Left renal cortex interstitium (tissue), 4 donors: ENCODE data around the gene TSPAN1. TPM values are rescaled to one million over a fixed set of nuclear protein-coding genes. Genes with fewer than 3 reads are reported as not detected.

Source experiments
- DNase-seq, 4 donors: peaks; one replicate each; pipeline ENCODE4 v3.0.0-alpha.2; 2013; ENCODE audit warnings: low read depth in 4 of 4, low spot score in 2 of 4, missing footprints in 1 of 4
- polyA plus RNA-seq, 4 donors: library from polyadenylated mRNA; unstranded; fragments of 120-200 nt; gene quantifications; one replicate each; pipeline ENCODE4 v1.2.1, GENCODE V29; 2013; ENCODE audit not compliant: insufficient read length in 4 of 4

Gene TSPAN1, protein sequence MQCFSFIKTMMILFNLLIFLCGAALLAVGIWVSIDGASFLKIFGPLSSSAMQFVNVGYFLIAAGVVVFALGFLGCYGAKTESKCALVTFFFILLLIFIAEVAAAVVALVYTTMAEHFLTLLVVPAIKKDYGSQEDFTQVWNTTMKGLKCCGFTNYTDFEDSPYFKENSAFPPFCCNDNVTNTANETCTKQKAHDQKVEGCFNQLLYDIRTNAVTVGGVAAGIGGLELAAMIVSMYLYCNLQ
- polyA plus RNA-seq: 10 to 100 TPM; 65.6 to 99.6 (median 80.7) TPM

DNA sequence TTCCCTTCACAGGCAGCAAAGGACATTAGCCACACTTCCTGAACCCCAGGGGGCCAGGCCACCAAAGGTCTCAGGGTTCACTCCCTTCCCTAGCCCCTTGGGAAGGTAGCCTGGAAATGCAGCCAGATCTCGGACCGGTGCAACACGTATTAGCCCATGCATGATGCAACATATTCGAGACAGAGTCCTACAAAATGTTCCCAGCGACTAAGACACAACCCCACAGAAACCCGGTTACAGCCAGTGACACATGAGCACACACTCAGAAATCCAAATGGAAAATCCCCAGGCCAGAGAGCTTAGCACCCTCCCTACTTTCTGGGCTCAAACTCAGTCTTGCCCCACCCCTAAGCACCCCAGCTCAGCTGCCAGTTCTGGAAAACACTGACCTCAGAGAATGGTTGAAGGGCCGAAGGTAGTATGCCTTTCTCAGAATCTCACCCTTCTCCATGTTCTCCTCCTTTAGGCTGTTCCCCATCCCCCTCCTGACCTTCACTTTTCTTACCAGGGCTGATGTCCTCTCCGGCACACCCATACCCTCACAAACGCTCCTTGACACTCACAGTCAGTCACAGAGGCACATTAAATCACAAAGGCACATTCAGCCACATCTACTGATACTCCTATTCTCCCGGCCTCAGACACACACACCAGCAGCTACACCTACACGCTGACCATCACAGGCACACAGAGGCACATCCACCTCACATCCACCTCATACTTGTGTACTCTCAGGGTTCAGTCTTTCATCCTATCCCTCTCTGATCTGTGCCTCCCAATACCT, at the start of gene TSPAN1:
TSPAN1 (plus strand) TSS at position 640 of the 784 bp plus-strand sequence. CDS start 6,021 bp downstream, outside the sequence.
- no peak for DNase-seq

DNA sequence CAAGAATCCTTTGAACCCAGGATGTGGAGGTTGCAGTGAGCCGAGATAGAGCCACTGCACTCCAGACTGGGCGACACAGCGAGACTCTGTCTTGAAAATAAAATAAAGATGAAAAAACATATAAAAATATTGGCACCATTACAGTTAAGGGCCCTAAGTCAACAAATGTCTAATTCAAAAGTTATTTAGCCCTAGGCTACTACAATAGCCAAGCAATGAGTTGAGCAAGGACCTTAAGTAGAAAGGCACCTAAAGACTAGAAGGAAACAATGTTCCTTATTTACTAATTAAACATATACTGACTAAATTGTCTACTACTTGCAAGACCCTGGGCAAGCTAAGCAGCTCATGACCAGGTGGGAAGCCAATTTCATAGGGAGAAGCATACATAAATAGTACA, 46.5 kb upstream of the TSPAN1 start:
- no peak for DNase-seq

DNA sequence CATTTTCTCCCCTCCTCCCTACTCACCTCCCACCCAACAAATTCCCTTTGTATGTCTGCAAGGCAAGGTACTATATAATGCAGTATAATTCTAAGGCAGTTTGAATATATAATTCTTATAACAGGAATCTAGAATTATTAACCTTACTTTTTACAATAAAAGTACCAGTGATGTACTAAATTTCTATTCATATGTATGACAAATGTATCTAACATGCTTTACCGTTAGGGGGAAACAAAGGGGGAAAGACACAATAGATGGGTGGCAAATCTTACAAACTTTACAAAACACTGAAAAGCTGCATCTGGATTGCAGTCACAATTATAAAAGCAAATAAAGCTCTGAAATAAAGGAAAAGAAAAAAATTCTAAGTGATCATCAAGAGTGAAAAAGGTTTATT, 44.8 kb upstream of the TSPAN1 start:
- DNase-seq: no peak

DNA sequence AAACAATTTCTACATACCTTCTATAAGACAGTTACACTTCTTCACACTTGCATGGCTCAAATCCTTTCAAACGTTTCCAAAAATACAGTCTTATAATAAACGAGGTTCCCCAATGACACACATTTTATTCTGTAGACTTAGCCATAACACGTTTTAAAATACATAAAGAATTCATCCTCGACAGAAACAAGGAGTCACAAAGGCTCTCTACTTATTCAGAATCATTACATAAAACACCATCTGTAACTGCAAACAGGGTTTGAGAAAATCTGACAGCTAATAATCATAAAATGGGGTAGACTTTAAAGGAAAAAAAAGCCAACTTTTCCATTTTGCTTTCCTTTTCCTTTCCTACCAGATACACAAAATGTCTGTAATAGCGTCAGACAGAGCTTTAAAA, 44.3 kb upstream of the TSPAN1 start:
- no peak for DNase-seq

DNA sequence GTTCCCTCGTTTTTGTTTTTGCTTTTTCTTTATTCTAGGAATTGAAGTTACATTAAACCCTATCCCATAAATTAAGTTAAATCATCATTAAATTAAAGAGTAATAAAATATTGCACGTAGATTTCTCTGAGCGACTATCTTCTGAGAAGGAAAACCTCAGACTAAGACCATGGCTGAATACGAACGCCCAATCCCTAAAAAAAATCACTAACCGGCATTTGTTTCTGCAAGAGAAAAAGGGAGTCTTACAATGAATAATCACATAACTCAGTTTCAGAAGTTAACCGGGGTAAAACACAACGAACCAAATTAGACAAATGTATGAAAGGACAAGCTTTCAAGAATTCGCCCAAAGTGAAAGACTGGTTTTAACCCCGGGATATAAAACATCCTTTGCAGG, 43.8 kb upstream of the TSPAN1 start:
- DNase-seq: no peak

DNA sequence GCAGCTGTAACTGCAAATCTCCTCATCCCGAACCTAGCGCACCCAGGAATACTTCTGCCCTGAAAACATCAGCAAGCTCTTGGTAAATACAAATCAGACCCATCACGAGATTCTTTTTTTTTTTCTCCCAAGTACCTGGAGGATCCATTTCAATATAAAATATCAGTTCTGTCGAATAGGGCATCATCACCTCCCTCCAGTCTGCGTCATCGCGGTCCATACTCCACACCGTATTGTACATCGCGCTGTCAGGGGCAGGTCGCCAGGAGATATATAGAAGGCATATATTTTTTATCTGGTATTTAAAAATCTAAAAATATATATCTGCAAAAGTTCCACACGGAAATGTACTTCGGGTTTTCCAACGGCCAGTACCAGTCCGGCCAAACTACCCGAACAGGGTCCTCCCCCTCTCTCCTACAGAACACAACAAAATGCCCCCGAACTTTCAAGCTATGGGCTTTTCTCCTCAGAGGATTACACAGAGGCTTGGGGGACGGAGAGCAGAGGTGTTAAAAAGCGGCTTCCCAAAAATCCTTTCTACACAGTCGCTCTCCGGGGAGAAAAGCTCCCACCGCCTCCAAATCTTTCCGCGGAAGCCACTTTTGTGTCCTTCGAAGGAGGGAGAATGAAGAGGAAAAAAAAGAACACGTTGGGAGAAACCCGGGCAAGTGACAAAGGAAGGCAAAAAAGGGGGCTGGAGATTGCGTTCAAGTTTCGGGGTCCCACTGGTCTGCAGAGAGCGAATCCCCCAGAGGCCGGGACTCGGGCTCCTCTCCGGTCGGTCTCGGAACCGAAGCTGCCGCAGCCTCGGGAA, 43.0 kb upstream of the TSPAN1 start:
- no peak for DNase-seq

DNA sequence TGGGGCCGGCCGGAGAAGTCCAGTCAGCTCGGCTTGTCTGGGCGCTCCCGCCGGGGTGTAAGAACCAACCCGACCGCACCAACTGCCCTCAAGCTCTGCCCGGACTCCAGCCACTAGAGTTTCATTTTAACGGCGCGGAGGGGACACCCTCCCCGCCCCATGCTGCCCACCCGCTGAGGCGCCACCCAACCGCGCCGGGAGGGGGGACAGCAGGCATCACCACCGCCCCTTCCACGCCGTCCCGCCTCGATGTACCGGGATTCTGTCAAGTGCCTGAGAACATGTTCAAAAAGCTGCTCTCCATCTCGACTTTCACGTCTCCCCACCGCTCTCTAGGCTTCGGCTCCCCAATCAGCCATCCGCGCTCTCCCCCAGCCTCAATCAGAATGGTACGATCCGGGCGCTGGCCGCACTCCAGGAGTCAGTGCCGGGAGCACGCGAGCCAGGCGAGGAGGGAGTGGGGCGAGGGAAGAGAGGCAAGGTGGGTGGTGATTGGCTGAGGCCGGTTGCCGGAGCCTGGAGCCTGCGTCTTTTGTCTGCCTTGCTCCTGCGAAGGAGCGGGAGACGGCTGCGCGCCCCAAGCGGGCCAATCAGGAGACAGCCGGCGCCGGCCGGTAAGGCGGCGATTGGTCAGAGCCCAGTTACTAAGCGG, 42.2 kb upstream of the TSPAN1 start, which contains the start of gene PIK3R3:
PIK3R3 (minus strand) TSS at position 101 of the 652 bp plus-strand sequence. CDS start 677 bp downstream, outside the sequence.
- peak; percentile 95 to 97 (median 96) for DNase-seq

DNA sequence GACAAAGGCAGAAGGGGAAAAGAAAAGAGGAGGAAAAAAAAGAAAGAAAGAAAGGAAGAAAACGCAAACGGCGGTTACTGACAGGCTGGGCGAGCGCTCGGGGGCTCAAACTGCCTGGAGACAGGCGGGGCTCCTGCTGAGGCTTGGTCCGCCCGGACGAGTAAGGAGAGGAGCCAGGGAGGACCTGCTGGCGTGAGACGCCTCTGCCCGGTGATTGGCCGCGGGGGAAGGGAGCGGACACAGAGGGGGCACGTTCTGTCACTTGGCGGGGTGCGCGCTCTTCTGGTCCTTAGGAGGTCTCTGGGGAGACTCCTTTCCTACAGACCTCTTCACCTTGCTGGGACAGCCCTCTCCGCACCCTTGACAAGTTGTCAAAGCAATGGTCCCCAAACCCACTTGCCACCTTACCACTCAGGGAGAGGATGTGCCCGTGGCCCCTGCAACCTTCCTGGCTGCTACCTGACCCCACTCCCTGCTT, 41.7 kb upstream of the TSPAN1 start:
- DNase-seq: no peak

DNA sequence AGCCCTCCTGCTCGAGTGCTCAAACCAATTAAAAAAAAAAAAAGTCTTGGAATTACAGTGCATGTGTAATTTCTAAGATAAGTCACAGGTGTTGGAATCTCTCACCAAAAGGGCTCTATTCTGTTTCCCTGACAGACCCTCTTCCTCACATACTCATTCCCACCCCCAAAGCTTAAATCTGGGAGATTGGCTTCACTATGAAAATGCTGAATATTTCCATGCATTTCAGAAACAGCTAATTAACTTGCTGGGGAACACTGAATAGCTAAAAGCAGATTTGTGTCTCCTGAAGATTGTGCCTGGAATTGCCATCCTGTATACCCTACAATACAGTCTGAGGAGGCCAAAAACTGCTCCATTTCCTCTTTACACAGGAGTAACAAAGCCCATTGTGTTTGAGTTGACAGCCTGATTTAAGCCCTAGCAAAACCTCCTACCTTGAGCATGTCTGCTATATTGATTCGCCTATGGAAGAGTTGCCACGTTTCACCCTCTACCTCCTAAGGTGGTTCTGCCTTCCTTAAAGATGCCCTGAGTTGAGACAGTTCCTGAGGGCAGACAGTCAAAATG, 41.0 kb upstream of the TSPAN1 start:
- DNase-seq: no peak

DNA sequence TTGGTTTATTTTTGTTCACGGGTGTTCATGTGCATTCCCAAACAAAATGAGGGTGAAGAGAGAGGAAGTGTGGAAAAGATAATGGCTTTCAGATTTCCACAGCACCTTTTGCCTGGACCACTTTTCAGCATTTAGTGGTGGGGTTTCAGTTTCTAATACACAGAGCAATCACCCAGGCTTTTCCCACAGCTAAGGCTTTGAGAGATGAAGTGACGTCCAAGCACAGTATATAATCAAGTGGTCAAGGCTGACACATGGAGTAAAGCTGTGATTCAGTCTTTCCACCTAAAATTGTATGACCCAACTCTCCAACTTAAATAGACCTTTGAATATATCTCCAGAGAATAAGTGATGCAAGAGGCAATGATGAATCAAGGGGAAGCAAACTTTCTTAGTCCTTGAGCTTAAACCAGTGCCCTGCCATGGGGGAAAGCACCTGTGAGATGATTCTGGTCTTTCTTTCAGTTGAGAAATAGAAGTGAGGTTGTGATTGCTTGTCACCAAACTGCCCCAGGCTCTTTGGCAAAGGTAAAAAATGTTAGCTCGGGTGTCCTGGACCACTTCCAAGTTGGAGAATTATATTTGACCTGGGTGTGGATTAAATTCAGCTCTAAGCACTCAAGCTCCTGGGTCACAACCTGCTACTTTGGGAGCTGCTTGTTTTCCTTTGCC, 40.1 kb upstream of the TSPAN1 start:
- no peak for DNase-seq

DNA sequence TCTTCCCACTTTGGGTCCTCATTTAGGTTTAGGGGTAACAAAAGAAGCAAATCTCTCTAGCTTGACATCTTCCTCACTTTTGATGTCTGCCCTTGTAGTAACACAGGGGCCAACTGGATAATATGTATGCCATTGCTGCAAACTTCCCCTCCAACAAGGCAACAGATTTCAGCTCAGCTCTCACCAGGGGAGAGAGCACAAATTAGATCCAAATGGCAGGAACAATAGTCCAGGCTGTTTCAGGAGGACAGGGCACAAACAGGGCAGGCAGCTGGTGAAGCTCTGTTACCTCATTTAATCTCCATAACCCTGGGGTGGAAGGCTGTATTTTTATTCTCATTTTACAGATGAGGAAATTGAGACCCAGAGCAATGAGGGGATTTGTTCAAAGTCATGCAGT, 38.2 kb upstream of the TSPAN1 start:
- DNase-seq: no peak

DNA sequence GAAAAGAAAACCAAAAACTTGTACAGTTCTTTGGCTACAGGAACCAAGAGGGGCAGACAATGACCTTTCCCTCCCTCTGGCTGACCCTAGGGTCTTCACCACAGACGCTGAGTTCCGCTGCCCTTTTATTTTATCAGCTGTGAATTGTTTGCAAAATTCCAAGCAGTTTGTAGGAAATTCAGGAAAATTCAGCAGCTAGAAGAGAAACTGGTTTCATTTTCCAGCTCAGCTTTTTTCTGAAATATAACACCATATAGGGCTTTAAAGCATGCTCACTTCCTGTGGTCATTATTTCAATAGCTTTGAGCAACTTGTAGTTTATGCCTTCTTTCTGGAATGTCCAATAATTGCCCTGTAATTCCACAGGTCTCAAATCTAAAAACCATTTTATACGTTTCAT, 37.0 kb upstream of the TSPAN1 start:
- no peak for DNase-seq

DNA sequence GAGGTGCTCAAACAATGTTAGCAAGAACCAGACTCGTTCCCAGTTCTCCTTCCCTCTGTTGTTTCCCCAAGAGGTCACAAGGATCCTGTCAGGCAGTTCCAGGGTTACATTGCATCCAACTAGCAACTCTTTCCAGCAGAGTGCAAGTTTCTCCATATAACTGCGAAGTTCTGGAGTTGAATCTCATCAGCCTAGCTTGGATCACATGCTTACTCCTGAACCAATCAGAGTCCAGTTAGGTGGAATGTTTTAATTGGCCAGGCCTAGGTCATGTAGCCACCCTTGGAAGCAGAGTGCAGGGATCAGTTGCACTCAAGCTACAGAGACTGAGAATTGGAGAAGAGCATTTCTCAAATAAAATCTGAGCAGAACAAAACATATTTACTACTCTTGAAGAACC, 26.6 kb upstream of the TSPAN1 start:
- DNase-seq: no peak

DNA sequence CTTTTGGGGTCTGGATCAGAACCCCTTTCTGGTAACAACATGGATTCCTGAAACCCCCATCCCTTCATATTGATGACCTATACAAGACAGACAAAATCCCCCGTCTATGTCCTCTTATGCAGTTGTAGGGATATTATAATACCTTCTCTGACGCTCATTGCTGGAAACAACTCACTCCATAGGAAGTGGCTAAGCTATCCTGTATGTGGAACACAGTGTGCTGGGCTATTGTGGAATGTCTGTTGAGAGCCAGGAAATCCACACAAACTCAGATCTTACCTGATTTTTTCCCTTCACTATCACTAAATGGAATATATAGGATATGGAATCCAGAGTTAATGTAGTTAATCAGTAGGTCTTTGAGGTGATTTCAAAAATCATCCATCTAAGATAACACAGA, 24.8 kb upstream of the TSPAN1 start:
- no peak for DNase-seq

DNA sequence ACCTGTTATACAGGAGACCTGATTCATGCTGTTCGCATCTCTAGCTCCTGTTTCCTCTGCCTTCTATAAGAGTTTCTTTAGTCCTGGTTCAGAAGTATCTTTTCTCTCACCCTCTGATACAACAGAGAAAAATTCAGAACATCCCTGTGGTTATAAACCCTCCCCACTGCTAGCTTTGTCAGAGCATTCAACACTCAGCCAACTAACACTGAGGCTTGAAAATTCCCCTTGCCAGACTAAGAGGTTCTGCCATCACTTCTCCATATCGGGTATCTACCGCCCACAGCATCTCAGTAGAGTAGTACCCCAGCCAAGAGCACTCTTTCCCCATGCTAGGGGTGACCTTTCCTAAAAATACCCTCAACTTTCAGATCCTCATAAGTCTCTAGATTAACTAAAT, 22.9 kb upstream of the TSPAN1 start:
- no peak for DNase-seq

DNA sequence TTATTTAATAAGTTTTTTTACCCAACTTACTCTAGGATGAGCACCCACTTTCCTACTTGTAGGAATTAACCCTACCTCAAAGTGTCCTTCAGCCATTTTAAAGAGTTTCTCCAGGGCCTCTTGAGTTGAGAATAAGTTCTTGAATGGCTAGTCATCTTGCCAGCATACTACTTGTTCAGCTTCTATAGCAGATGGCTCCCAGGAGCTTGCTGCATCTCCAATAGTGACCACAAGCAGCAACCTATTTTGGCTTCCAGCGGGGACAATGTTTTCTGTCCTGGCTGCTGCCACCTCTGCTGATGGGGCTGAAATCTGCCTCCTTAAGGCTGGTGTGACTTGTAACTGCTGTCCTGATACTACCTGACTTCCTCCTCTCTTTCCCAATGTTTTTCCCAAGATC, 21.7 kb upstream of the TSPAN1 start:
- DNase-seq: no peak

DNA sequence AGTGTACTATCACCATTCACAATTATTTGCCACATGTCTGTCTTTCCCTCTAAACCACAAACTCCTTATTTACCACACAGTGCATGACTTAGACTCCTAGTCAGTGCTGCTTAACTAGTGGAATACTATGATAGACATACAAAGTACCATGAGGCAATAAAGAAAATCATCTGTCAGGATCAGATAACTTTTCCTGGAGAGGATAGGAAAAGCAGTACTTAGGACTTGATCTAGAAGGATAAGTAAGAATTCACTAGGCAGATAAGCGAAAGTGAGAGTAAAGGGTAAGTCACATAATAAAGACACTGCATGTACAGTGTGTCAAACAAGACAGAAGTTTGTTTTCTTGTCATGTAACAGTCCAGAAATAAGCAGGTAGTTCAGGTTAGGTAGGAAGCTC, 21.2 kb upstream of the TSPAN1 start:
- DNase-seq: no peak

DNA sequence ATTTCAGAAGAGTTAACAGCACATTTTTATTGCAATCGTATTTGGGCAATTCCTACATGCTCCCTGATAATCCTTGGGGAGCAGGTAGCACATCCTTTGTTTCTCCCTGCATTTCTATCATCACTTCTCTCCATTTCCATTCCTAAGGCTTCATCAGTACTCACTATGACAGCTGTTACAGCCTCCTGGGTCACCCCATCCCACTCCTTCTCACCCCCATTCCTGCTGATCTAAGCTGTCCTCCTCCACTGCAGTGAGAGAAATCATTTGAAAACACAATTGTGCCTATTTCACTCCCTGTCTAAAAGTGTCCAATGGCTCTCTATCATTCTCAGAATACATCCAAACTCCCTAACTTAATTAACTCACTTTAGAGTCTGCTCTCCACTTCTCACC, 17.0 kb upstream of the TSPAN1 start:
- no peak for DNase-seq
